Gastrocnemius medialis (tissue), 4 donors: ENCODE data around the gene MDGA2.

Experiments
- CTCF ChIP-seq, 5 experiments: fragments of 450-650 bp in 3 of 5; fragments of 200-600 bp in 2 of 5; sonication (generic) in 2 of 5; IDR thresholded peaks in 4 of 5; conservative IDR thresholded peaks in 1 of 5; 1 replicate in 4 of 5; 2 replicates in 1 of 5; pipeline ENCODE4 v1.5.1; 2016 to 2019; ENCODE audit warnings: antibody characterized with exemption in 5 of 5, mild to moderate bottlenecking in 3 of 5, moderate library complexity in 3 of 5
- POLR2A ChIP-seq, 2 donors: fragments of 450-650 bp; IDR thresholded peaks; one replicate each; pipeline ENCODE4 v1.6.1; 2017; ENCODE audit warnings: antibody characterized with exemption in 2 of 2, mild to moderate bottlenecking in 2 of 2, moderate library complexity in 2 of 2

GRCh38 chr14:47345016-47345415 is 330.4 kb downstream of the MDGA2 start:
- TF ChIP-seq CTCF (IDR thresholded peaks at IDR 0.05 in 4 of 5, conservative IDR thresholded peaks at IDR 0.05 in 1 of 5) (no peak), POLR2A (IDR thresholded peaks at IDR 0.05) (no peak)
